K562 (cell line): Measurements from ENCODE around the gene BRMS1. TPM values are rescaled to one million over a fixed set of nuclear protein-coding genes. Genes with fewer than 3 reads are reported as not detected.
A peak's percentile ranks its signal among the peaks of the same experiment; 100 is the strongest.

Source experiments
- BRCA1 ChIP-seq, 2 experiments: fragments of 450-650 bp in 1 of 2; sonication (generic) in 1 of 2; formaldehyde crosslinking in 1 of 2; IDR thresholded peaks; 2 replicates each; pipeline versions ENCODE4 v1.5.0 to v1.6.1; 2017 to 2020; ENCODE audit warnings: mild to moderate bottlenecking in 1 of 2, missing genetic modification reagents in 1 of 2
- CBX1 ChIP-seq: sonication (generic); IDR thresholded peaks from 2 replicates; pipeline ENCODE4 v1.6.1; 2016; ENCODE audit warnings: antibody characterized with exemption, low read depth, mild to moderate bottlenecking
- HES1 ChIP-seq: fragments of 450-650 bp; IDR thresholded peaks from 2 replicates; pipeline ENCODE4 v1.6.1; 2016; ENCODE audit warnings: low read depth, mild to moderate bottlenecking, moderate library complexity
- HNRNPLL ChIP-seq: fragments of 200-400 bp; formaldehyde crosslinking; IDR thresholded peaks from 2 replicates; pipeline ENCODE4 v1.6.1; 2017; ENCODE audit warnings: low read length, low read depth, mild to moderate bottlenecking; ENCODE audit not compliant: poor library complexity, severe bottlenecking
- HOXB6 ChIP-seq: fragments of 250-450 bp; sonication (Bioruptor Pico); IDR thresholded peaks from 2 replicates; pipeline ENCODE4 v1.5.1; 2022; ENCODE audit warnings: mild to moderate bottlenecking, borderline replicate concordance
- JUNB ChIP-seq: fragments of 450-650 bp; formaldehyde crosslinking; conservative IDR thresholded peaks from 2 replicates; pipeline ENCODE4 v1.4.0; 2020; ENCODE audit warnings: mild to moderate bottlenecking
- KLF1 ChIP-seq: fragments of 450-650 bp; IDR thresholded peaks from 2 replicates; pipeline ENCODE4 v1.6.1; 2016; ENCODE audit warnings: missing genetic modification characterization, missing compliant biosample characterization
- NONO ChIP-seq, 2 experiments: fragments of 200-400 bp in 1 of 2; fragments of 450-650 bp in 1 of 2; formaldehyde crosslinking in 1 of 2; IDR thresholded peaks; 2 replicates each; pipeline ENCODE4 v1.6.1; 2017; ENCODE audit warnings: low read depth in 2 of 2, mild to moderate bottlenecking in 2 of 2, moderate library complexity in 2 of 2, low read length in 1 of 2
- POLR2B ChIP-seq: fragments of 450-650 bp; IDR thresholded peaks from 2 replicates; pipeline ENCODE4 v1.6.1; 2018; ENCODE audit warnings: low read depth; ENCODE audit not compliant: partially characterized antibody
- RBM22 ChIP-seq: fragments of 200-400 bp; formaldehyde crosslinking; IDR thresholded peaks from 2 replicates; pipeline ENCODE4 v1.6.1; 2018; ENCODE audit warnings: low read length, low read depth; ENCODE audit not compliant: poor library complexity, severe bottlenecking
- SMARCA5 ChIP-seq: fragments of 450-650 bp; IDR thresholded peaks from 2 replicates; pipeline ENCODE4 v1.6.1; 2016
- SNRNP70 ChIP-seq: fragments of 200-400 bp; formaldehyde crosslinking; optimal IDR thresholded peaks from 2 replicates; pipeline ENCODE3; 2017; ENCODE audit warnings: low read depth, low read length
- VEZF1 ChIP-seq: fragments of 200-800 bp; sonication (Bioruptor generic); IDR thresholded peaks from 2 replicates; pipeline ENCODE4 v1.6.1; 2017; ENCODE audit warnings: missing genetic modification characterization, missing compliant biosample characterization
- ZHX1 ChIP-seq: fragments of 150-350 bp; conservative IDR thresholded peaks from 2 replicates; pipeline ENCODE4 v1.6.1; 2014; ENCODE audit warnings: low read length
- ZNF445 ChIP-seq: fragments of 250-450 bp; sonication (Bioruptor Pico); IDR thresholded peaks from 2 replicates; pipeline ENCODE4 v1.4.0; 2020; ENCODE audit warnings: low read depth, mild to moderate bottlenecking, moderate library complexity
- ZNF696 ChIP-seq: fragments of 250-450 bp; sonication (Bioruptor Pico); conservative IDR thresholded peaks from 2 replicates; pipeline ENCODE4 v1.4.0; 2020; ENCODE audit warnings: mild to moderate bottlenecking, moderate library complexity
- ZNF707 ChIP-seq: fragments of 250-450 bp; sonication (Bioruptor Pico); conservative IDR thresholded peaks from 2 replicates; pipeline ENCODE4 v1.8.0; 2022; ENCODE audit warnings: inconsistent platforms, mild to moderate bottlenecking, moderate library complexity
- polyA plus RNA-seq, 8 experiments: library from polyadenylated mRNA; depleted of rRNA in 4 of 8; stranded (reverse) in 5 of 8; unstranded in 3 of 8; fragments of >200 nt; fragmentation: Nextera tagmentation in 2 of 8; fragmentation: Illumina TruSeq in 1 of 8; extraction: Ambion mirVana in 2 of 8; extraction: Trizol in 1 of 8; gene quantifications; 2 replicates each; pipeline versions ENCODE4 v1.2.1 to v1.2.3, GENCODE V29; 2011 to 2014; ENCODE audit warnings: inconsistent platforms in 1 of 8, missing spikeins in 1 of 8
- total RNA-seq, 7 experiments: library from RNA; depleted of rRNA in 6 of 7; stranded (reverse); fragments of >200 nt in 6 of 7; fragmentation: Illumina TruSeq in 2 of 7; extraction: Trizol in 2 of 7; gene quantifications; 2 replicates each; pipeline versions ENCODE4 v1.2.1 to v1.2.3, GENCODE V29; 2011 to 2021; ENCODE audit warnings: low replicate concordance in 1 of 7
- TF ChIP-seq, protein P1 (sequence below): fragments of 450-650 bp; conservative IDR thresholded peaks from 2 replicates; pipeline ENCODE4 v1.6.1; 2016; ENCODE audit warnings: missing genetic modification characterization, low read depth, mild to moderate bottlenecking, control low read depth, missing compliant biosample characterization
- TF ChIP-seq, protein P2 (sequence below): fragments of 450-650 bp; formaldehyde crosslinking; IDR thresholded peaks from 2 replicates; pipeline ENCODE4 v1.4.0; 2022; ENCODE audit warnings: missing genetic modification characterization

The BRMS1 gene
- total and polyA plus RNA-seq, 9 of the 15 experiments (the other 6 are each of a cell fraction or from before 2014, with no cell fraction given): 2.2 to 78.8 (median 33.4) TPM

DNA sequence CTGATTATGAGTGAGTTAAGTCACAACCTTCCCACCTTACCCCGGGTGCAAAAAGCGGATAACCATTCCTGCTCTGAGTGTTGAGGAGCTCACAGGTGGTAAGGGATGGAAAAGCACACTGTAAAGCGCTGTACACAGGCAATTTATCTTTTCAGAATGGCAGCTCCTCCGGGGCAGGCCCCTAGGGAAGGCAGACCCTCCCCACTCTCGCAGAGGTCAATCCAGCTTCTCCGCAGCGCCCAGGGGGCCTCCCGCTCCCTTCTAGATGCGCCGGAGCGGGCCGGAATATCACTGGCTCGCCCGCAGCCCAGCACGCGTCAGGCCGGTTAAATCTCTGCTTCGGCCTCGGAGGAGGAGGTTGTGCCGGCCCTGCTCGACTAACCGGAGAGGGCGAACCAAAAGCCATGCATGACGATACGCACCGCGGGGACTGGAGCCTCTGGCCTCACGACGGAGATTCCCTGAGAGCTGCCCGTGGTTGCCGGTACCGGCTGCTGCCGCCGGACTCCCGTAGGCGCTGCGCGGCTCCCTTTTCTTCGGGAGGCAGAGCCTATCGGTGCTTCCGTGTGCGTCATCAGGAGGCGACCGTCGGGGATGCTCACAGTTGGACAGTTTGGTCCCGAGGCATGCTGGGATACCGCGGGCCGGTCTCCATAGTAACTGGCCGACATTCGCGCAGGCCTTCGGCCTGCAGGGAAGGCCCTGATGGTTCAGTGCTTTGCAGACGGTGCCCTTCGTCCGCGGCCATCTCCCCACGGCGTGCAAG lies at the start of gene BRMS1 (continued):
- TF ChIP-seq, protein P1, sequence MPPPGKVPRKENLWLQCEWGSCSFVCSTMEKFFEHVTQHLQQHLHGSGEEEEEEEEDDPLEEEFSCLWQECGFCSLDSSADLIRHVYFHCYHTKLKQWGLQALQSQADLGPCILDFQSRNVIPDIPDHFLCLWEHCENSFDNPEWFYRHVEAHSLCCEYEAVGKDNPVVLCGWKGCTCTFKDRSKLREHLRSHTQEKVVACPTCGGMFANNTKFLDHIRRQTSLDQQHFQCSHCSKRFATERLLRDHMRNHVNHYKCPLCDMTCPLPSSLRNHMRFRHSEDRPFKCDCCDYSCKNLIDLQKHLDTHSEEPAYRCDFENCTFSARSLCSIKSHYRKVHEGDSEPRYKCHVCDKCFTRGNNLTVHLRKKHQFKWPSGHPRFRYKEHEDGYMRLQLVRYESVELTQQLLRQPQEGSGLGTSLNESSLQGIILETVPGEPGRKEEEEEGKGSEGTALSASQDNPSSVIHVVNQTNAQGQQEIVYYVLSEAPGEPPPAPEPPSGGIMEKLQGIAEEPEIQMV (tag): no peak
- no peak for TF ChIP-seq KLF1
- TF ChIP-seq VEZF1 (CRISPR knock-in tag): no peak
- TF ChIP-seq CBX1: 0 out of 2 replicates have a peak, but pooled peaks have one; percentile 42
- peak; percentile 93 for TF ChIP-seq ZHX1
- TF ChIP-seq ZNF696 (CRISPR knock-in tag): no peak
- peak; percentile 77 for TF ChIP-seq HNRNPLL
- TF ChIP-seq SMARCA5: no peak
- TF ChIP-seq, protein P2, sequence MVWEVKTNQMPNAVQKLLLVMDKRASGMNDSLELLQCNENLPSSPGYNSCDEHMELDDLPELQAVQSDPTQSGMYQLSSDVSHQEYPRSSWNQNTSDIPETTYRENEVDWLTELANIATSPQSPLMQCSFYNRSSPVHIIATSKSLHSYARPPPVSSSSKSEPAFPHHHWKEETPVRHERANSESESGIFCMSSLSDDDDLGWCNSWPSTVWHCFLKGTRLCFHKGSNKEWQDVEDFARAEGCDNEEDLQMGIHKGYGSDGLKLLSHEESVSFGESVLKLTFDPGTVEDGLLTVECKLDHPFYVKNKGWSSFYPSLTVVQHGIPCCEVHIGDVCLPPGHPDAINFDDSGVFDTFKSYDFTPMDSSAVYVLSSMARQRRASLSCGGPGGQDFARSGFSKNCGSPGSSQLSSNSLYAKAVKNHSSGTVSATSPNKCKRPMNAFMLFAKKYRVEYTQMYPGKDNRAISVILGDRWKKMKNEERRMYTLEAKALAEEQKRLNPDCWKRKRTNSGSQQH: no peak
- TF ChIP-seq RBM22: peak; percentile 57
- TF ChIP-seq ZNF445 (CRISPR knock-in tag): no peak
- TF ChIP-seq HES1: no peak
- no peak for TF ChIP-seq SNRNP70
- TF ChIP-seq POLR2B: peak; percentile 69
- no peak for TF ChIP-seq NONO (IDR thresholded peaks at IDR 0.05; ENCODE audit: low read depth in 2 of 2, low read length in 1 of 2)
- no peak for TF ChIP-seq HOXB6 (CRISPR knock-in tag)
- TF ChIP-seq ZNF707 (CRISPR knock-in tag): no peak
- no peak for TF ChIP-seq BRCA1 (IDR thresholded peaks at IDR 0.05)
- TF ChIP-seq BRCA1 (CRISPR knock-in tag; IDR thresholded peaks at IDR 0.05): no peak
- TF ChIP-seq JUNB: no peak
